Trophoblast cell (in vitro differentiated cells and primary cell): ENCODE measurements around the gene MRGPRX2.

ENCODE experiments used
- DNase-seq, 2 donors: peaks; one replicate each; pipeline ENCODE4 v3.0.0-alpha.2; 2016
- H2AFZ ChIP-seq: 2 replicates; pipeline ENCODE4 v1.6.1; 2013; ENCODE audit warnings: low read length, moderate library complexity, mild to moderate bottlenecking; ENCODE audit not compliant: insufficient read depth, poor library complexity
- H2AK5ac ChIP-seq: 2 replicates; pipeline ENCODE4 v1.6.1; 2013; ENCODE audit warnings: mild to moderate bottlenecking, low read length
- H2BK120ac ChIP-seq: 2 replicates; pipeline ENCODE4 v1.6.1; 2013; ENCODE audit warnings: low read length, mild to moderate bottlenecking, moderate library complexity; ENCODE audit not compliant: insufficient read depth, poor library complexity
- H2BK12ac ChIP-seq: 2 replicates; pipeline ENCODE4 v1.6.1; 2013; ENCODE audit warnings: mild to moderate bottlenecking, low read length, moderate library complexity
- H2BK5ac ChIP-seq: 2 replicates; pipeline ENCODE4 v1.6.1; 2013; ENCODE audit warnings: low read length, low read depth, moderate library complexity, mild to moderate bottlenecking; ENCODE audit not compliant: poor library complexity
- H3K14ac ChIP-seq: 2 replicates; pipeline ENCODE4 v1.6.1; 2013; ENCODE audit warnings: mild to moderate bottlenecking, low read length
- H3K18ac ChIP-seq: 2 replicates; pipeline ENCODE4 v1.6.1; 2013; ENCODE audit warnings: mild to moderate bottlenecking, low read length
- H3K23ac ChIP-seq: 2 replicates; pipeline ENCODE4 v1.6.1; 2013; ENCODE audit warnings: low read length
- H3K27ac ChIP-seq: 2 replicates; pipeline ENCODE4 v1.5.1; 2013; ENCODE audit warnings: low read depth, mild to moderate bottlenecking, inconsistent platforms, low read length, moderate library complexity
- H3K27me3 ChIP-seq: 2 replicates; pipeline ENCODE4 v1.6.1; 2013; ENCODE audit warnings: inconsistent platforms, mild to moderate bottlenecking, low read length, moderate library complexity; ENCODE audit not compliant: insufficient read depth
- H3K36me3 ChIP-seq, 2 experiments: 1 replicate in 1 of 2; 2 replicates in 1 of 2; pipeline ENCODE4 v1.6.1; 2013; ENCODE audit warnings: low read length in 2 of 2, mild to moderate bottlenecking in 2 of 2, moderate library complexity in 1 of 2; ENCODE audit not compliant: insufficient read depth in 2 of 2, control insufficient read depth in 1 of 2
- H3K4ac ChIP-seq: 2 replicates; pipeline ENCODE4 v1.6.1; 2013; ENCODE audit warnings: low read depth, mild to moderate bottlenecking, low read length, moderate library complexity
- H3K4me1 ChIP-seq, 2 experiments: 1 replicate in 1 of 2; 2 replicates in 1 of 2; pipeline ENCODE4 v1.6.1; 2013; ENCODE audit warnings: low read length in 2 of 2, mild to moderate bottlenecking in 2 of 2, moderate library complexity in 1 of 2; ENCODE audit not compliant: insufficient read depth in 2 of 2, control insufficient read depth in 1 of 2
- H3K4me2 ChIP-seq: 2 replicates; pipeline ENCODE4 v1.6.1; 2013; ENCODE audit warnings: inconsistent platforms, mild to moderate bottlenecking, low read length, moderate library complexity
- H3K4me3 ChIP-seq: 2 replicates; pipeline ENCODE4 v1.5.1; 2013; ENCODE audit warnings: mild to moderate bottlenecking, low read depth, low read length, inconsistent platforms
- H3K79me1 ChIP-seq: one replicate; pipeline ENCODE4 v1.6.1; 2013; ENCODE audit warnings: low read length
- H3K79me2 ChIP-seq: 2 replicates; pipeline ENCODE4 v1.6.1; 2013; ENCODE audit warnings: low read length, mild to moderate bottlenecking; ENCODE audit not compliant: control insufficient read depth, insufficient read depth, poor library complexity
- H3K9ac ChIP-seq: 2 replicates; pipeline ENCODE4 v1.6.1; 2013; ENCODE audit warnings: mild to moderate bottlenecking, low read length
- H3K9me3 ChIP-seq: 2 replicates; pipeline ENCODE4 v1.6.1; 2013; ENCODE audit warnings: low read depth, mild to moderate bottlenecking, control low read depth, inconsistent platforms, low read length; ENCODE audit not compliant: insufficient read depth
- H4K12ac ChIP-seq: 2 replicates; pipeline ENCODE4 v1.6.1; 2013; ENCODE audit warnings: low read depth, mild to moderate bottlenecking, low read length, moderate library complexity
- H4K8ac ChIP-seq: 2 replicates; pipeline ENCODE4 v1.6.1; 2013; ENCODE audit warnings: low read depth, mild to moderate bottlenecking, low read length, moderate library complexity
- H4K91ac ChIP-seq: one replicate; pipeline ENCODE4 v1.6.1; 2013; ENCODE audit warnings: low read depth, mild to moderate bottlenecking, low read length, moderate library complexity
- WGBS: extraction: QIAGEN DNeasy Blood & Tissue Kit; methylation state at CpG from one replicate; pipeline ENCODE4 v1.1.7; 2013; ENCODE audit warnings: missing lambda C conversion rate; ENCODE audit not compliant: insufficient read length, insufficient coverage; ENCODE audit errors: extremely low coverage; 5-methylcytosine and 5-hydroxymethylcytosine counted together

Gene MRGPRX2

GRCh38 chr11:19026862-19027261 is 33.7 kb downstream of the MRGPRX2 start:
- H4K8ac ChIP-seq = no peak overlapping the region
- DNase-seq = no peak
- H3K18ac ChIP-seq = no peak overlapping the region

DNA sequence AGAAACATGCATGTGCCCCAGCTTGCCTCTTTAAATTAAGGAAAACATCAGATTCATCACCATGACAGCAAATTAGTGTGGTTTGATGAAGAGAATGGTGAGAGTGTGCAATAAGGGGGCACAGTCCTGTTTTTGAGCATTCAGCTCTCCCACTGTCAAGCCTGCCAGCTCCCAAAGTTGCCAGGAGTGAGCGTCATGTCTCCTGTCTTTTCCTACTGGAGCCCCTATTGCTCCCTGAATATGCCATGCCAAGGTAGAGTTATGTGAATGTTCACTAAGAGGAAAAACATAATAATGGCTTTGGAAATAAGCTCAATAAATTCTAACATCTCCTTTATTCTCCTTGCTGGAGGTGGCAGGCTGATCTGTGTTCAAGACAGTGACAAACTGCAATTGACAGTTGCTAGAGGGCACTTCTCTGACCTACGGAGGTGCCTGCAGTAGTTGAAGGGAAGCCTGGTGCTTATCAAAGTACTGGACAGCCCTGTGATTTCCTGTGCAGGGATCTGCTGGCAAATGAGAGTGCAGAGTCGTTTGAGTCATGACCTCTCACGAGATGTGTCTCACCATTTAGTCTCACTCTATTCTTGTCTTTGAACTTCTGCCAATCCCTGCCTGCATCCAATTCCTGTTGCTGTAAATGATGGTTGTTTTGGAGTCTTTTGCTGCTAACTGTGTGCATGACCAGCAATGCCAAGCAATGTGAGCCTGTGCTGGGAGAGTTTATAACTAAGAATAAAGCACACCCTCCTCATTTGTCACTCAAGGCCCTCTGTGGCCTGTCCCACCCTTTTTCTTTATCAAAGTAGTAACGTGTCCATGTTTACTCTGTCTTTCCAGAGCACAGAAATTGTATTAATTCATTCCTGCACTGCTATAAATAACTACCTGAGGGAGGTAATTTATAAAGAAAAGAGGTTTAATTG is 34.8 kb downstream of the MRGPRX2 start:
- Histone ChIP-seq H2BK5ac (no peak overlapping the region), H3K23ac (no peak overlapping the region), H3K4me2 (no peak overlapping the region), H3K4ac (no peak overlapping the region), H3K4me1 (peaks cover 0 to 7% of the 10 kb centered on the region in 2 experiments), H4K91ac (no peak overlapping the region), H3K18ac (no peak overlapping the region), H3K27me3 (peaks cover 3% of the 10 kb centered on the region), H2BK12ac (no peak overlapping the region), H4K8ac (no peak overlapping the region), H3K79me1 (no peaks in the 10 kb centered on the region), H2BK120ac (no peak overlapping the region), H3K79me2 (no peaks in the 10 kb centered on the region), H3K4me3 (no peak overlapping the region), H2AFZ (no peak overlapping the region), H4K12ac (no peak overlapping the region), H3K9ac (no peak overlapping the region), H3K9me3 (no peaks in the 10 kb centered on the region), H2AK5ac (no peak overlapping the region), H3K27ac (no peak overlapping the region), H3K14ac (no peak overlapping the region), H3K36me3 (no peaks in the 10 kb centered on the region)
- WGBS = no CpG with 5 or more reads among the region's 5 CpGs
- DNase-seq = no peak

More at GRCh38 chr11:19026862-19027261, 33.7 kb downstream of the MRGPRX2 start:
- Histone ChIP-seq H4K12ac (no peak overlapping the region), H3K23ac (no peak overlapping the region), H2AK5ac (no peak overlapping the region), H3K14ac (no peak overlapping the region), H3K9ac (no peak overlapping the region), H3K4me1 (peaks cover 0 to 7% of the 10 kb centered on the region in 2 experiments), H3K27me3 (peaks cover 3% of the 10 kb centered on the region), H3K79me1 (no peaks in the 10 kb centered on the region), H4K91ac (no peak overlapping the region), H3K27ac (no peak overlapping the region), H2BK12ac (no peak overlapping the region), H2BK5ac (no peak overlapping the region), H3K79me2 (no peaks in the 10 kb centered on the region), H3K4me3 (no peak overlapping the region), H3K36me3 (no peaks in the 10 kb centered on the region), H2BK120ac (no peak overlapping the region), H3K4me2 (no peak overlapping the region), H3K9me3 (no peaks in the 10 kb centered on the region), H2AFZ (no peak overlapping the region), H3K4ac (no peak overlapping the region)
- WGBS = no CpG with 5 or more reads among the region's 2 CpGs

DNA sequence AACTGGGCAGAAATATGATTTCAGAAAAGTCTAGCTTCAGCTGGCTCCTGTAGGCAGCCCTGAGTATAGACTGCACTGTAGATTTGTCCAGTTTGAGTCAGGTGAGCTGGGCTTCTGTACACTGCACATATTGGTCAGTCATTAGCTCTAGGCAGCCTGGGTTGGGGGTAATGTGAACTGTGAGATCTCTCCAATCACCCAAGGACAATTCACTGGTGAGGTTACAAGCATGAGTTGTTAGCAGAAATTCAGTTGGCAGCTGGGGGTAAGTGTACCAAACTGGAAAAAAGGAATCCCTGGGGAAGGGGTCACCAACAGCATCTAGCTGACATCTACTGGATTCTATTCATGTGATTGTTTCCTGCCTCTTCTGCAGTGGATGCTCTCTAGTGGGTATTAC is 39.7 kb downstream of the MRGPRX2 start:
- Histone ChIP-seq H3K4me2 (no peak overlapping the region), H2BK120ac (no peak overlapping the region), H3K27me3 (peaks cover 3% of the 10 kb centered on the region), H3K4ac (no peak overlapping the region), H4K8ac (no peak overlapping the region), H3K79me1 (no peaks in the 10 kb centered on the region), H3K36me3 (no peaks in the 10 kb centered on the region), H2BK12ac (no peak overlapping the region), H3K9me3 (no peaks in the 10 kb centered on the region), H3K27ac (no peak overlapping the region), H4K12ac (no peak overlapping the region), H3K14ac (no peak overlapping the region), H3K23ac (no peak overlapping the region), H3K4me3 (no peak overlapping the region), H2AK5ac (no peak overlapping the region), H2BK5ac (no peak overlapping the region), H2AFZ (no peak overlapping the region), H3K9ac (no peak overlapping the region), H4K91ac (no peak overlapping the region), H3K79me2 (no peaks in the 10 kb centered on the region), H3K4me1 (peaks cover 0 to 3% of the 10 kb centered on the region in 2 experiments), H3K18ac (no peak overlapping the region)
- no peak for DNase-seq

DNA sequence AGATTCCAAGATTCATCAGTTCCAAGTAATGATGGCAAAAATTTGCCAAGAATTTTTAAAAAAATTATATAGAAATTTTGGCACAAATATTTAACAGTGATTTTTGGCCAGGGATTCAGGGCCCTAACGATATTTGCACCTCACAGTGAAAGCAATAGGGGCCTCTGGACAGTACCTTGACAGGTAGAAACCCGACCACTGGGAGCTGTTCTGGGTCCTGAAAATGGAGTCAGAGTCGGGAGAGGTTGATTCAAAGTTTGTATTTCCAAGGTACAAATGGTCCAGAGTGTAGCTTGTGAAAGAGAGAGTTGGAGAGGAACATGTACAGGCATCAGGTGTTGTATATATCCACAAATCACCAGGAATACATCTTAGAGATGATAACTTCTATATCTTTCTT is 41.6 kb downstream of the MRGPRX2 start:
- Histone ChIP-seq H2AFZ (no peak overlapping the region), H3K4me3 (no peak overlapping the region), H2AK5ac (no peak overlapping the region), H4K12ac (no peak overlapping the region), H3K4ac (no peak overlapping the region), H3K27ac (no peak overlapping the region), H4K8ac (no peak overlapping the region), H3K79me2 (no peaks in the 10 kb centered on the region), H3K4me2 (no peak overlapping the region), H2BK12ac (no peak overlapping the region), H2BK5ac (no peak overlapping the region), H3K79me1 (no peaks in the 10 kb centered on the region), H3K23ac (no peak overlapping the region), H3K4me1 (no peaks in the 10 kb centered on the region), H3K9me3 (no peaks in the 10 kb centered on the region), H3K18ac (no peak overlapping the region), H3K14ac (no peak overlapping the region), H2BK120ac (no peak overlapping the region), H4K91ac (no peak overlapping the region), H3K36me3 (no peaks in the 10 kb centered on the region), H3K27me3 (no peaks in the 10 kb centered on the region), H3K9ac (no peak overlapping the region)
- DNase-seq = peak; percentile 17 to 51
- no CpG with 5 or more reads among the region's 3 CpGs for WGBS
